CD4-positive, alpha-beta T cell (primary cell): ENCODE data around the gene COL3A1. TPM values are rescaled to one million over a fixed set of nuclear protein-coding genes. Genes with fewer than 3 reads are reported as not detected.

Experiments used
- ATAC-seq: fragments of 200-7000 bp; cut with Tn5 transposase; one replicate; pipeline ENCODE4 v1.10.0; 2022; ENCODE audit warnings: mild to moderate bottlenecking; ENCODE audit not compliant: poor library complexity
- CTCF ChIA-PET: fragments of 350-600 bp; sonication (Branson Sonifier 250); formaldehyde crosslinking; loops from one replicate; lab custom pipeline; 2021; ENCODE audit warnings: antibody characterized with exemption, inconsistent platforms; lab: Charles Lee
- POLR2A ChIA-PET: fragments of 350-600 bp; sonication (Branson Sonifier 250); formaldehyde crosslinking; loops from one replicate; lab custom pipeline; 2021; ENCODE audit warnings: antibody characterized with exemption, inconsistent platforms; lab: Charles Lee
- DNase-seq, 14 experiments: peaks; one replicate each; pipeline ENCODE4 v3.0.0-alpha.2; 2013 to 2020; ENCODE audit warnings: mixed read lengths in 2 of 14
- H3K27ac ChIP-seq, 2 donors: one replicate each; pipeline versions ENCODE4 v1.5.1 to v1.7.0; 2013; ENCODE audit warnings: low read length in 2 of 2, low read depth in 1 of 2, mild to moderate bottlenecking in 1 of 2
- H3K27me3 ChIP-seq, 2 experiments: 1 replicate in 1 of 2; 2 replicates in 1 of 2; pipeline versions ENCODE4 v1.6.1 to v1.7.0; 2013; ENCODE audit warnings: low read length in 2 of 2, control low read depth in 1 of 2, mild to moderate bottlenecking in 1 of 2, moderate library complexity in 1 of 2; ENCODE audit not compliant: insufficient read depth in 2 of 2, control insufficient read depth in 1 of 2
- H3K36me3 ChIP-seq: one replicate; pipeline ENCODE4 v1.6.1; 2013; ENCODE audit warnings: low read length, control low read depth; ENCODE audit not compliant: insufficient read depth
- H3K4me1 ChIP-seq: one replicate; pipeline ENCODE4 v1.6.1; 2013; ENCODE audit warnings: low read length, control low read depth; ENCODE audit not compliant: insufficient read depth
- H3K4me3 ChIP-seq: one replicate; pipeline ENCODE4 v1.5.1; 2013; ENCODE audit warnings: mild to moderate bottlenecking, low read length, moderate library complexity
- H3K9me3 ChIP-seq, 2 experiments: 1 replicate in 1 of 2; 2 replicates in 1 of 2; pipeline versions ENCODE4 v1.6.1 to v1.7.0; 2013; ENCODE audit warnings: low read length in 2 of 2, mild to moderate bottlenecking in 2 of 2, control low read depth in 1 of 2, moderate library complexity in 1 of 2; ENCODE audit not compliant: control insufficient read depth in 1 of 2, insufficient read depth in 1 of 2
- H3K27ac Mint-ChIP-seq: one replicate; pipeline ENCODE4 v1.8.0; 2020; ENCODE audit warnings: mixed read lengths
- H3K27me3 Mint-ChIP-seq: one replicate; pipeline ENCODE4 v1.8.0; 2021; ENCODE audit warnings: mixed read lengths
- H3K36me3 Mint-ChIP-seq: one replicate; pipeline ENCODE4 v1.8.0; 2021; ENCODE audit warnings: low read depth, mixed read lengths
- H3K4me1 Mint-ChIP-seq: one replicate; pipeline ENCODE4 v1.8.0; 2021; ENCODE audit warnings: low read depth, mixed read lengths
- H3K4me3 Mint-ChIP-seq: one replicate; pipeline ENCODE4 v1.8.0; 2020; ENCODE audit warnings: mild to moderate bottlenecking, mixed read lengths
- H3K9me3 Mint-ChIP-seq: one replicate; pipeline ENCODE4 v1.8.0; 2020; ENCODE audit warnings: mixed read lengths
- intact Hi-C, 2 experiments: fragments of 100-400 bp; cut with DNase I in 1 of 2; cut with micrococcal nuclease in 1 of 2; formaldehyde crosslinking; loops; one replicate each; pipeline versions ENCODE4 v1.15.1 to v1.9.0; 2023 to 2025; cut with DNase I, micrococcal nuclease
- total RNA-seq, 174 experiments: library from RNA in 2 of 174; stranded (reverse) in 2 of 174; gene quantifications; one replicate each; pipeline ENCODE4 v1.2.3 and lab custom pipeline; 2021 to 2026
- TF ChIP-seq, protein P1 (sequence below): fragments of 200-600 bp; IDR thresholded peaks from one replicate; pipeline ENCODE4 v1.8.0; 2022; ENCODE audit warnings: antibody characterized with exemption, mild to moderate bottlenecking

COL3A1 gene
- total RNA-seq, 2 experiments from 2014 or later = not detected

DNA sequence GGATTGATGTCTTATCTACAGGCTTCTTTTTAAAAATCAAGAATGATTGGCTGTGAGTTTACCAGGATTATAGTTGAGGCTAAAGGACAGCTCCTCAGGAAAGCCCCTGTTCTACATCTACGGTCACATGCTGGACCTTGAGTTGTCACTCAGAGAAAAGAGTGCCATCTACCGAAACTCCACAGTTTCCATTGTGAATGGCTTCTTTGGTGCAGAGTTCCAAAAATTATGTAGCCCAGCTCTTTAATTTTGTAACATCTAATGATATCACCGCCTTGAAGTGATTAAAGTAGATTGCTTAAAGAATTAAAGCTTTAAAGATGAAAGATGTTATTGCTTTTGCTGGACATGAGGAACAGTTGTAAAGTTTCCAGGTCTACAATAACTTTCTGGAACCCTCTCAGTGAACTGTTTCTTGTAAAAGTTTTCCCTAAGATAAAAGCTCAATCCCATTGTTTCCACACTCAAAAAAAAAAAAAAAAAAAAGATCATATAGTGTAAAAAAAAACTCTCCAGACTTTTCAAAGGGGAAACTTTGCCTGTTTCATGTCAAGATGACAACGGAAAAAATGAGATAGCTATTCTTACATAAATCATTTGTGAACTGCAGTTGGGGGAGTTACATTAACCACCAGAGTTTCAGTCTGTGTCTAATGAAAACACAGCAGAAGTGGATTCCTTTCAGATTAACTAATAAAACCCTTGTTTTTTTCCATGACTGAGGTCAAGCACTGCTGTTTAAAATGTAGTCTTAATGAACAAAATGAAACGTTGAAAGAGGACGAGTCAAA lies 4.3 kb downstream of the COL3A1 start:
- ChIA-PET POLR2A (interaction anchor here (0.9 kb wide), 1 partner anchor 9 kb away, joined by 3 read pairs; no protein-coding TSS in a partner anchor), CTCF (interaction anchor here (0.6 kb wide), 1 partner anchor 494 kb away, joined by 4 read pairs; no protein-coding TSS in a partner anchor)
- H3K4me3 ChIP-seq = no peak overlapping the region
- Mint-ChIP-seq H3K27me3 (no peaks in the 10 kb centered on the region), H3K36me3 (no peaks in the 10 kb centered on the region), H3K9me3 (no peaks in the 10 kb centered on the region), H3K4me1 (peaks cover 6% of the 10 kb centered on the region), H3K27ac (no peak overlapping the region), H3K4me3 (no peak overlapping the region)
- no peaks in the 10 kb centered on the region for H3K9me3 ChIP-seq
- H3K27ac ChIP-seq = no peak overlapping the region
- TF ChIP-seq, protein P1, sequence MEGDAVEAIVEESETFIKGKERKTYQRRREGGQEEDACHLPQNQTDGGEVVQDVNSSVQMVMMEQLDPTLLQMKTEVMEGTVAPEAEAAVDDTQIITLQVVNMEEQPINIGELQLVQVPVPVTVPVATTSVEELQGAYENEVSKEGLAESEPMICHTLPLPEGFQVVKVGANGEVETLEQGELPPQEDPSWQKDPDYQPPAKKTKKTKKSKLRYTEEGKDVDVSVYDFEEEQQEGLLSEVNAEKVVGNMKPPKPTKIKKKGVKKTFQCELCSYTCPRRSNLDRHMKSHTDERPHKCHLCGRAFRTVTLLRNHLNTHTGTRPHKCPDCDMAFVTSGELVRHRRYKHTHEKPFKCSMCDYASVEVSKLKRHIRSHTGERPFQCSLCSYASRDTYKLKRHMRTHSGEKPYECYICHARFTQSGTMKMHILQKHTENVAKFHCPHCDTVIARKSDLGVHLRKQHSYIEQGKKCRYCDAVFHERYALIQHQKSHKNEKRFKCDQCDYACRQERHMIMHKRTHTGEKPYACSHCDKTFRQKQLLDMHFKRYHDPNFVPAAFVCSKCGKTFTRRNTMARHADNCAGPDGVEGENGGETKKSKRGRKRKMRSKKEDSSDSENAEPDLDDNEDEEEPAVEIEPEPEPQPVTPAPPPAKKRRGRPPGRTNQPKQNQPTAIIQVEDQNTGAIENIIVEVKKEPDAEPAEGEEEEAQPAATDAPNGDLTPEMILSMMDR = no peak
- H3K27me3 ChIP-seq = no peaks in the 10 kb centered on the region
- no peaks in the 10 kb centered on the region for H3K4me1 ChIP-seq
- H3K36me3 ChIP-seq = no peaks in the 10 kb centered on the region
- no peak for DNase-seq
- no peak for ATAC-seq
- intact Hi-C loops = no loop called here

DNA sequence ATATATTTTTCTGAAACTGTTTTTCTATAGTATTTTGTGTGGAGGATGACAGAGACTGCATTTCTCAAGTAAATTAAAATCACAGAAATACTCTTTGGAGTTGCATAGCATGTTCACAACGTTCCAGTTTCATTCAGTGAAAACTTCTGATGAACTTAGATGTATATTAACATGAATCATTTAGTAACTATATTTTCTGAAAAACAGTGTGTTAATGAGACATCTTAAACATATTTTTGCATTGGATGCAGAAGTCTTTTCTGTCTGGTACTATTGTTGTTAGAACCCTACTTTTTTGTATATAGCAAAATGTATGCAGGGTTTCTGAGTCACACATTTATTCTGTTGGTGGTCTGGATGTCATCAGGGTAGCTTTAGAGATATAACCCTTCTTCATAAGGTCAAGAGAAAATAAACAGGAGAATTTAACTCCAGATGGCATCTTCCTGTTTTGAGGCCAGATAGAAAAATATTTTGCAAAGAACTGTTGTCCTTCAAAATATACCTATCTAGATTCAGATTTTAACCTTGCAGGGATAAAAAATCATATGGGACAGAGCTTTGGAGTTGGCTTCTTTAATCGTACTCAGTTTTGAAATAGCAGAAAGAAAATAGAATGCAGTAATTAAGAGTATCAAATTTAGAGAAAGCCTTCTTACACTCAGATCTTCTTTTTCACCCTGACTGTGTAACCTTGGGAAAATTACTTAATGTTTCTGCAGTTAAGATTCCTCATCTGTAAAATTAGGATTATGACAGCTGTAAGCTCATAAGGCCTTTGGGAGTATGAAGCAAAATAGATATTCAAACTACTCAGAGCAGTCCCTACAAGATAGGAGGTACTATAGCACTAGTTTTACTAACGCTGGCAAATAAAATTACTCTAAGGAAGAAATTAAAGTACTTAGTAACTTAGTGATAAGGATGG lies 5.3 kb downstream of the COL3A1 start:
- no peaks in the 10 kb centered on the region for H3K9me3 ChIP-seq
- intact Hi-C loops = no loop called here
- Mint-ChIP-seq H3K36me3 (no peaks in the 10 kb centered on the region), H3K27me3 (no peaks in the 10 kb centered on the region), H3K27ac (no peak overlapping the region), H3K4me3 (no peak overlapping the region), H3K4me1 (peaks cover 6% of the 10 kb centered on the region), H3K9me3 (no peaks in the 10 kb centered on the region)
- TF ChIP-seq, protein P1 = no peak
- ChIA-PET CTCF (interaction anchor here (0.6 kb wide), 1 partner anchor 495 kb away, joined by 4 read pairs; no protein-coding TSS in a partner anchor), POLR2A (interaction anchor here (0.9 kb wide), 1 partner anchor 10 kb away, joined by 3 read pairs; no protein-coding TSS in a partner anchor)
- H3K4me3 ChIP-seq = no peak overlapping the region
- H3K36me3 ChIP-seq = no peaks in the 10 kb centered on the region
- no peaks in the 10 kb centered on the region for H3K27me3 ChIP-seq
- DNase-seq (no peak), ATAC-seq (no peak)
- no peak overlapping the region for H3K27ac ChIP-seq
- H3K4me1 ChIP-seq = no peaks in the 10 kb centered on the region

DNA sequence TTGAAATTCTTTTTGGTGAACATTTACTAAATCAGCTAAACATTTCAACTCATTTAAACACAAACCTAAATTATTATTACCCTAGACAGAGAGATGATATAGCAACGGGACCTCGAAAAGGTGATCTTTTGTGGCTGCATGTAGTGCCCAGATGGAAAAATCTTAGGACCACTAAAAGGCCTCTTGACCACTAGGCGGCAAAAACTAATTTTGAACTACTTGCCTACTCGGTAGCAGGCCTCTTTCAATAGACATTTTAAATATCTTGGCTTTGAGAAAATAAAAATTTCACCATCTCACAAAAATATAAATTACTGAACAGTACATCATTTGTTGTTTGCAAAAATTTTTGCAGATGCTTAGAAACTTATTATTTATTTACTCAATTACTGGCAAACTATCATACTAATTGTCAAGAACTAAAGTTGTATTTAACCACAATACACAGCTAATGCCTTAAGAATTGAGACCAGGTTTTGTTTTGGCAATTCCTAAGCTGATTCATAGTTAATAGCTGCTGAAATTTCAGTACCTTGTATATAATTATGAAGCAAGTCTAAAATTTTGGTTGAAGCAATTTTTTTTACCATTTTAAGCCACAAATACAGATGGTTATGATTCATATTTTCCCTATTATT lies 9.4 kb downstream of the COL3A1 start:
- no peak for ATAC-seq
- Mint-ChIP-seq H3K9me3 (no peaks in the 10 kb centered on the region), H3K27me3 (no peaks in the 10 kb centered on the region), H3K27ac (no peak overlapping the region), H3K4me1 (peaks cover 4% of the 10 kb centered on the region), H3K4me3 (no peak overlapping the region), H3K36me3 (no peaks in the 10 kb centered on the region)
- H3K4me1 ChIP-seq = no peaks in the 10 kb centered on the region
- H3K27ac ChIP-seq = no peak overlapping the region
- H3K4me3 ChIP-seq = no peak overlapping the region
- CTCF ChIA-PET = no interaction called here
- H3K9me3 ChIP-seq = no peaks in the 10 kb centered on the region
- H3K36me3 ChIP-seq = no peaks in the 10 kb centered on the region
- intact Hi-C loops = no loop called here
- TF ChIP-seq, protein P1 = no peak
- POLR2A ChIA-PET = no interaction called here
- H3K27me3 ChIP-seq = no peaks in the 10 kb centered on the region
- no peak for DNase-seq
